Measurements from ENCODE around the gene CLPX. TPM values are rescaled to one million over a fixed set of nuclear protein-coding genes. Genes with fewer than 3 reads are reported as not detected.
"Not testable (repeated sequence)": the region's sequence is repeated elsewhere in the genome, so short reads cannot be mapped to it uniquely, and the experiment has no call there.

Gene CLPX
- total RNA-seq, 1 donor from 2014 or later = 72.6 TPM

DNA sequence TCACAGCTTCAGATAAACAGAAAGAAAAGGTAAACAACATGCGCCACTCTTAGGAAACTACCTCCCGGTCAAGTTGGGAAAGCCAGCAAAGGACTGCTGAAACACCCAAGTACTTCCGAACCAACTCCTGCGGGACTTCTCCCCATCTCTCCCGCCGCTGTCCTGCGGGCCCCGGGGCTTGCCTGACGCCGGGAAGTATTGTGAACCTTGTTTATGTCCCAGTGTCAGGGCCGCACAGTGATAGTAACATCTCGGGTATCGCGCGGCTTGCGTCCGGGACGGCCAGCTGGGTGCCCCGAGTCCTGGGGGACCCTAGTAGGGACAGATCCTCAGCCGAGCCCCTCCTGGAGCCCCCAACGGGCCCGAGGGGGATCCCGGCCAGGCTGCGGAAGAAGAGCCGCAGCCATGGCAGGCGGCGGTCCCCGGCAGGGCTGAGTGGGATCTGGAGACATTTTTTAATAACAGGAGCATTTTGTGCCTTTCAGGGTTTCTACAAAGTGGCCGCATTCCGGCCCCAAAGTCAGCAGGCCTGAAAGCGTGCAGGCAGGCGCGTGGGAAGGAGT lies 756 bp downstream of the CLPX start:
- H3K4me3 ChIP-seq = peak overlapping the region; percentile 93
- peak overlapping the region; percentile 78 for H3K9ac ChIP-seq
- H3K9me3 ChIP-seq (ENCODE audit: low read depth) = no peaks in the 10 kb centered on the region
- H3K36me3 Mint-ChIP-seq = peaks cover 4% of the 10 kb centered on the region
- H3K4me1 ChIP-seq = peaks cover 6% of the 10 kb centered on the region
- H3K27me3 Mint-ChIP-seq (ENCODE audit: insufficient read depth, low read depth) = no peaks in the 10 kb centered on the region
- H3K36me3 ChIP-seq = peaks cover 10% of the 10 kb centered on the region
- peaks cover 5% of the 10 kb centered on the region for H3F3A ChIP-seq (ENCODE audit: low read depth)
- H3K27ac ChIP-seq = peak overlapping the region; percentile 18
- DNase-seq (ENCODE audit: low spot score) = peak; percentile 73
- H3K4me2 ChIP-seq = peak overlapping the region; percentile 93
- H3K4me3 Mint-ChIP-seq = peak overlapping the region; percentile 98
- no peaks in the 10 kb centered on the region for H4K20me1 ChIP-seq (ENCODE audit: low read depth)
- peaks cover 55% of the 10 kb centered on the region for H3K79me2 ChIP-seq (ENCODE audit: low read depth)
- H3K27me3 ChIP-seq = no peaks in the 10 kb centered on the region
- H2AFZ ChIP-seq (replicated peaks) = peak overlapping the region; percentile 94
- peaks cover 23% of the 10 kb centered on the region for H3K4me1 Mint-ChIP-seq
- peak overlapping the region; percentile 85 for H3K27ac Mint-ChIP-seq
- TF ChIP-seq EZH2 (IDR thresholded peaks at IDR 0.05) (no peak), EZH2phosphoT487 (IDR thresholded peaks at IDR 0.05) (no peak)
- TF ChIP-seq, protein P1, sequence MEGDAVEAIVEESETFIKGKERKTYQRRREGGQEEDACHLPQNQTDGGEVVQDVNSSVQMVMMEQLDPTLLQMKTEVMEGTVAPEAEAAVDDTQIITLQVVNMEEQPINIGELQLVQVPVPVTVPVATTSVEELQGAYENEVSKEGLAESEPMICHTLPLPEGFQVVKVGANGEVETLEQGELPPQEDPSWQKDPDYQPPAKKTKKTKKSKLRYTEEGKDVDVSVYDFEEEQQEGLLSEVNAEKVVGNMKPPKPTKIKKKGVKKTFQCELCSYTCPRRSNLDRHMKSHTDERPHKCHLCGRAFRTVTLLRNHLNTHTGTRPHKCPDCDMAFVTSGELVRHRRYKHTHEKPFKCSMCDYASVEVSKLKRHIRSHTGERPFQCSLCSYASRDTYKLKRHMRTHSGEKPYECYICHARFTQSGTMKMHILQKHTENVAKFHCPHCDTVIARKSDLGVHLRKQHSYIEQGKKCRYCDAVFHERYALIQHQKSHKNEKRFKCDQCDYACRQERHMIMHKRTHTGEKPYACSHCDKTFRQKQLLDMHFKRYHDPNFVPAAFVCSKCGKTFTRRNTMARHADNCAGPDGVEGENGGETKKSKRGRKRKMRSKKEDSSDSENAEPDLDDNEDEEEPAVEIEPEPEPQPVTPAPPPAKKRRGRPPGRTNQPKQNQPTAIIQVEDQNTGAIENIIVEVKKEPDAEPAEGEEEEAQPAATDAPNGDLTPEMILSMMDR (IDR thresholded peaks at IDR 0.05) = no peak
- H3K9me3 Mint-ChIP-seq = no peaks in the 10 kb centered on the region

DNA sequence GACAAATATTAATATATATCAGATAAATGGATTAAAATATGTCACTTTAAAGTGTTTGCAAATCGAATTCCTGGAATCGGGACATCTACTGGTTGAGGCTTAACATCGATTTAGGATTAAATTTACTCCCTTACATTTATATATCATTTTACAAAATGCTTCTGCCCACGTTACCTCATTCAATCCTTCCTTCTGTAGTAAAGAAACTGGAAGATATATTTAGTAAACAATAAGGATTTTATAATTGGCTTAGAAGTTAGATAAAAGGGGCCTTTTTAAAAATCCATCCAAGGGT lies 1.3 kb downstream of the CLPX start:
- peaks cover 5% of the 10 kb centered on the region for H3F3A ChIP-seq (ENCODE audit: low read depth)
- peaks cover 6% of the 10 kb centered on the region for H3K4me1 ChIP-seq
- H4K20me1 ChIP-seq (ENCODE audit: low read depth) = no peaks in the 10 kb centered on the region
- peaks cover 12% of the 10 kb centered on the region for H3K36me3 ChIP-seq
- no peak overlapping the region for H3K27ac ChIP-seq
- peak overlapping the region; percentile 93 for H3K4me2 ChIP-seq
- H3K4me3 Mint-ChIP-seq = peak overlapping the region; percentile 98
- no peaks in the 10 kb centered on the region for H3K27me3 ChIP-seq
- TF ChIP-seq EZH2 (IDR thresholded peaks at IDR 0.05) (no peak), EZH2phosphoT487 (IDR thresholded peaks at IDR 0.05) (no peak)
- TF ChIP-seq, protein P1 (IDR thresholded peaks at IDR 0.05) = peak; percentile 21
- peak overlapping the region; percentile 93 for H3K4me3 ChIP-seq
- peaks cover 58% of the 10 kb centered on the region for H3K79me2 ChIP-seq (ENCODE audit: low read depth)
- no peaks in the 10 kb centered on the region for H3K9me3 ChIP-seq (ENCODE audit: low read depth)
- peaks cover 4% of the 10 kb centered on the region for H3K36me3 Mint-ChIP-seq
- no peak overlapping the region for H3K27ac Mint-ChIP-seq
- no peak overlapping the region for H2AFZ ChIP-seq (replicated peaks)
- peak overlapping the region; percentile 78 for H3K9ac ChIP-seq
- H3K4me1 Mint-ChIP-seq = peaks cover 19% of the 10 kb centered on the region
- H3K27me3 Mint-ChIP-seq (ENCODE audit: insufficient read depth, low read depth) = no peaks in the 10 kb centered on the region
- no peaks in the 10 kb centered on the region for H3K9me3 Mint-ChIP-seq
- no peak for DNase-seq (ENCODE audit: low spot score)

DNA sequence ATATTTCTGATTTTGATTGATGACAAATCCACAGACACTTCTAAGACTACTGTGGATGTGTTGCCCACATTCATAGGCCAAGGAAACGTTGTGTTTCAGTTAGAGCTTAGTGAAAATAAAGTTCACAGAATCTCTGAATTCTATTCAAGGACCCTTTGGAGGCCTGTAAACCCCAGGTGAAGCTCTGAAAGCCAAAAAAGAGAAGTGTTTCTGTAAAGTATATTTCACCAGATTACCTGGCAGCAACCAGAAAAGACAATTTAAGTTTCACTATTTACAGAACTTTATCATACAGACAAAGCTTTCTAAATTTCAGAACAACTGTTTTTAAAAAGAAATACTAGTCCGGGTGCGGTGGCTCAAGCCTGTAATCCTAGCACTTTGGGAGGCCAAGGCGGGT lies 2.6 kb downstream of the CLPX start:
- TF ChIP-seq EZH2 (IDR thresholded peaks at IDR 0.05) (no peak), EZH2phosphoT487 (IDR thresholded peaks at IDR 0.05) (no peak)
- TF ChIP-seq, protein P1 (IDR thresholded peaks at IDR 0.05) = no peak
- no peak overlapping the region for H3K4me3 ChIP-seq

DNA sequence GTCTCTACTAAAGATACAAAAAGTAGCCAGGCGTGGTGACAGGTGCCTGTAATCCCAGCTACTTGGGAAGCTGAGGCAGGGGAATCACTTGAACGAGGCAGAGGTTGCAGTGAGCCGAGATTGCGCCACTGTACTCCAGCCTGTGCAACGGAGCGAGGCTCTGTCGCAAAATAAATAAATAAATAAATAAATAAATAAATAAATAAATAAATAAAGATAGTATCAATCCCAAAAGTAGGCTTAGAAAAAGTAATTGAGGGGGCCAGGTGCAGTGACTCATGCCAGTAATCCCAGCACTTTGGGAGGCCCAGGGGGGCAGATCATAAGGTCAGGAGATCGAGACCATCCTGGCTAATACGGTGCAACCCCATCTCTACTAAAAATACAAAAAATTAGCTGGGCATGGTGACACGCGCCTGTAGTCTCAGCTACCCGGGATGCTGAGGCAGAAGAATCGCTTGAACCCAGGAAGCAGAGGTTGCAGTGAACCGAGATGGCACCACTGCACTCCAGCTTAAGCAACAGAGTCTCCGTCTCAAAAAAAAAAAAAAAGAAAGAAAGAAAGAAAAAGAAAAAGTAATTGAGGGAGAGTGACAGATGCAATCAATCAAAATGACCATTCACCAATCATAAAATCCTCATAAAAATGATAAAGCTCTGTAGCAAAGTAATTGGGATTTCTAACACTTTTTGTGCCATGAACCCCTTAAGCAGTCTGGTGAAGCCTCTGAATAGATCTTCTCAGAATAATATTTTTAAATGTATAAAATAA lies 3.4 kb downstream of the CLPX start:
- not testable (repeated sequence) for H3K9me3 Mint-ChIP-seq, H3K4me3 Mint-ChIP-seq

More for the DNA sequence above, 2.6 kb downstream of the CLPX start:
- H3K4me3 Mint-ChIP-seq = peak overlapping the region; percentile 98
- no peak overlapping the region for H3K9ac ChIP-seq
- H3F3A ChIP-seq (ENCODE audit: low read depth) = peaks cover 5% of the 10 kb centered on the region
- H3K36me3 Mint-ChIP-seq = peaks cover 7% of the 10 kb centered on the region
- DNase-seq (ENCODE audit: low spot score) = no peak
- H2AFZ ChIP-seq (replicated peaks) = no peak overlapping the region
- no peaks in the 10 kb centered on the region for H3K27me3 ChIP-seq
- H3K9me3 ChIP-seq (ENCODE audit: low read depth) = no peaks in the 10 kb centered on the region
- H3K36me3 ChIP-seq = peaks cover 12% of the 10 kb centered on the region
- peaks cover 19% of the 10 kb centered on the region for H3K4me1 Mint-ChIP-seq
- H3K9me3 Mint-ChIP-seq = no peaks in the 10 kb centered on the region
- H3K27ac ChIP-seq = no peak overlapping the region
- no peaks in the 10 kb centered on the region for H3K27me3 Mint-ChIP-seq (ENCODE audit: insufficient read depth, low read depth)
- H3K4me2 ChIP-seq = no peak overlapping the region
- H4K20me1 ChIP-seq (ENCODE audit: low read depth) = no peaks in the 10 kb centered on the region
- peaks cover 58% of the 10 kb centered on the region for H3K79me2 ChIP-seq (ENCODE audit: low read depth)
- H3K27ac Mint-ChIP-seq = no peak overlapping the region
- peaks cover 6% of the 10 kb centered on the region for H3K4me1 ChIP-seq

More for the DNA sequence above, 3.4 kb downstream of the CLPX start:
- H3K27me3 Mint-ChIP-seq (ENCODE audit: insufficient read depth, low read depth); H3K27ac ChIP-seq; H3K4me3 ChIP-seq; H2AFZ ChIP-seq (replicated peaks); H3K27me3 ChIP-seq; H3K4me1 ChIP-seq; DNase-seq (ENCODE audit: low spot score); H3K4me2 ChIP-seq; H4K20me1 ChIP-seq (ENCODE audit: low read depth); H3K27ac Mint-ChIP-seq; H3K9me3 ChIP-seq (ENCODE audit: low read depth); H3F3A ChIP-seq (ENCODE audit: low read depth); H3K9ac ChIP-seq; H3K36me3 Mint-ChIP-seq: not testable (repeated sequence)
- Histone ChIP-seq H3K36me3 (peaks cover 12% of the 10 kb centered on the region), H3K79me2 (ENCODE audit: low read depth) (peaks cover 58% of the 10 kb centered on the region)
- H3K4me1 Mint-ChIP-seq = peaks cover 19% of the 10 kb centered on the region
